GM23248 (cell line): ENCODE data around the gene SSTR5.

Experiments
- EZH2 ChIP-seq: fragments of 200-600 bp; sonication (generic); IDR thresholded peaks from 2 replicates; pipeline ENCODE4 v1.6.1; 2018; ENCODE audit warnings: antibody characterized with exemption, mild to moderate bottlenecking; ENCODE audit not compliant: insufficient read depth, poor library complexity, severe bottlenecking
- EZH2phosphoT487 ChIP-seq: fragments of 200-600 bp; sonication (generic); IDR thresholded peaks from 2 replicates; pipeline ENCODE4 v1.6.1; 2018; ENCODE audit warnings: antibody characterized with exemption, moderate library complexity, mild to moderate bottlenecking, low read depth; ENCODE audit not compliant: insufficient read depth

GRCh38 chr16:1126586-1126985, 54.0 kb downstream of the SSTR5 start:
- TF ChIP-seq EZH2 (no peak), EZH2phosphoT487 (no peak)
